A204.1 (cell line): ENCODE results near the gene CALY.

Source experiments
- FAIRE-seq: peaks from 2 replicates; lab custom pipeline; 2012; peaks lifted over from hg19 to GRCh38; lab: Jason Lieb, UNC

Gene CALY

DNA sequence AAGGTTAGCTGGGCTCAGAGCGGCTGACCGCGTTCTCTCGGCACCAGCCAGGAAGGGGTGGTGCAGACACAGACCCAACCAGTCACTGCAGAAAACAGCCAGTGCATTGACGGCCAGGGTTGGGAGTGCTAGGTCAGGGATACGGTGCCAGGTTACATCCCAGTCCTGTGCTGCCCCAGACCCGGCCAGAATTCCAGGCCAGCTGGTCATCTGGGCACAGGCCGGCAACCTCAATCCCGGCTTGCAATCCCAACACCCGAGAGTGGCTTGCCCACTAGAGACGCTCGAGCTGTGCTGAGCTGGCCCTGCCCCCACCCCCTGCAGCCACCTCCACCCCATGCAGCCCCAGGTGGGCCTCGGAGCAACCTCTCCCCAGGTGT, 14.2 kb upstream of the CALY start:
- FAIRE-seq = no peak

DNA sequence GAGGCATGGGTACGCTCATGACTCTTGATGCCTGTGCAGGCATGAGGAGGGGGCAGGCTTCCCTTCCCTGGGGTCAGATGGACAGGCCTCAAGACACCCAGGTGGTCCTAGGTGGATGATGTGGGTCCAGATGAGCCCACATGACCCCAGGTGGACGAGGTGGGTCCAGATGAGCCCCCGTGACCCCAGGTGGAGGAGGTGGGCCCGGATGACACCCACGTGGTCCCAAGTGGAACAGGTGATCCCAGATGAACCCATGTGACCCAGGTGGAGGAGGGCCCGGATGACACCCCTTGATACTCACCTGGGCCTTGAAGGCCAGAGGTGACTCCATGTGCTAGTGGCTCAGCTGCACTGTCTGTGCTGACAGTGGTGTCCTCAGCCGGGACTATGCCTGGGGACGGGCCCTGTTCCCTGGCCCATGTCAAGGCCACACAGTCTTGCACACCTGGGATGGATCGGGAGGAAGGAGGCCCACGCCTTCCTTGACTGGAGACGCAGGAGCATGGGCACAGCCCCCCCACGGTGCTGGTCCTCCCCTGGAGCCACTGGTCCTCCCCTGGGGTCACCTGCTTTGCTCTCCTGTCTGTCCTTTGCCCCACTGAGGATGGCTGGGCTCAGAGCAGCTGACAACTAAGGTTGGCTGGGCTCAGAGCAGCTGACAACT, 13.7 kb upstream of the CALY start:
- no peak for FAIRE-seq

DNA sequence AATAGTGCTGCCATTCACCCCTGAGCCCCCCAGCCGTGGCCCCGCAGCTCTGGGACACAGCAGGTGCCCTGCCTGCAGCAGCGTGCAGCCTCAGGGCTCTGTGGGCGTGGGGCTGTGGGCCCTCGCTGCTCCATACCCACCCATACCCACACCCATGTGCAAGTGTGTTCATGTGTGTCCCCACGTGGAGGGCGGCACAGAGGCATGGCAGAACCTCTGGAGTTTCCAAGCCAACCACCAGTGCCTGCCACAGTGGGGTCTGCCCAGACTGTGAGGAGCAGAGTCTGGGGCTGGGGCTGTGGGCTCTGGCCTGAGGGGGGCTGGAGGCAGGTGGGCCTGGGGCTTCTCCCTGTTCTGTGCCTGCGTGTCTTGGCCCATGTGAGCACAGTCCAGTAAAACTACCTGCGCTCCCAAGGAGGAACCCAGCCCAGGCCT, 12.9 kb upstream of the CALY start:
- FAIRE-seq = no peak

DNA sequence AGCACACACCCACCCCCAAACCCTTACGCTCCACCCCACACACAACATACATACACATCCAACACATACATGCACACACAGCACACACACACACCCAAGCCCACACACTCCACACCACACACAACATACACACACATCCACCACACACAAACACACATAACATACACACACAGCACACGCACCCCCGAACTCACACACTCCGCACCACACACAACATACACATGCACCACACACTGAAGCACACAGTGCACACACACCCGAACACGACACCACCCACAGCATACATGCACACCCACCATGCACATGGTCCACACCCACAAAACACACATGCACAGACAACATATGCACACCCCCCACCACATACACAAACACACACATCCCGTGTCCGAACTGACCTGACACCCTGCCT, 12.5 kb upstream of the CALY start:
- no peak for FAIRE-seq

DNA sequence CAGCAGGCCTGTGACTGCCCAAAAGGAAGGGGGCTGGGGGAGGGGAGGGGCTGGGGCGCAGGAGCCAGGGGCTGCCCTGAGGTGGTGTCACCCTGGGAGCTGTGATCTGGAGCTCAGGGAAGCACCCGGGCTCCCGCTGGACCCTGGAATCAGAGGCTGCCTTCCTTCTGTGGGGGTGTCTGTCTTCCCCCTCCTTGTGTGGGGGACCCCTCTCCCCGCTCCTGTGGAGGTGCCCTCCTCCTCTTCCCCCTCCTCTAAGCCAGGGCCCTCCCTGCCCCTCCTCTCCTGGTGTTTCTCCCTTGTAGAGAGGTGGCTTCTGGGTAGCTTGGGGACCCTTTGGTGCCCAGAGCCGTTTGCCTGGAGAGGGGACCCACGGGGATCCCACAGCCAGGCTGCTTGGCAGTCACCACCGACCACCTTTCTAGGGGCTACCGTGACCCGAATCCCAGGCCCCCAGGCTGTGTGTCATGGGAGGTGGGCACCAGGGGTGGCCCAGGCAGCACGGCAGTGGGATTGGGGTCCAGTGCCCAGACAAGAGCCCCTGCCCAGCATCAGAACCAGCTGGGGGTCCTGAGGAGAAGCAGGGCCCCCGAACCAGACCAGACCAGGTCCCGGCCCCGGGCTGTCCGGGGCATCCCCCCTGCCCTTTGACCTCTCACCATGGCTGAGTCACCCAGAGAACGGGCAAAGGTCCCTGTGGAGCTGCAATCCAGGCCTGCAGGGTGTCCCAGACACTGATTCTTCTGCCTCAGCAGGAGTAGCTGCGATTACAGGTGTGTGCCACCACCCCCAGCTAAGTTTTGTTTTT, 11.2 kb upstream of the CALY start:
- no peak for FAIRE-seq

DNA sequence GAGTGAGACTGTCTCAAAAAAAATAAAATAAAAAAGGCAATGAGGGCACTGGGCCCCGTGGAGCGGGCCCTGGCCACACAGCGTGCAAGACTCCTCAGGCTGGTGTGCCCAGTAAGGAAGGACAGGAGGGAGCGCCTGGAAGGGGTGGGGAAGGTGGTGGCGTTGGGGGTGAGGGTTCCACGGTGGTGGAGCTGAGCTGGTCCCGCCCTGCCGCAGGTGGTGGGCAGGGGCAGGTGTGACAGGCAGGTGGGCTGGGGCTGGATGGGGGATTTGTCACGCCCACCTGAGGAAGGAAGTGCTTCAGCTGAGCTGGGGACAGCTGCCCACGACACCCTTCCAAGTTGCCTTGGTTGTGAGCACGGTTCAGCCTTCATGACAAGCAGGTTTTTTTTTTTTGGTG, 9.7 kb upstream of the CALY start:
- FAIRE-seq = no peak

DNA sequence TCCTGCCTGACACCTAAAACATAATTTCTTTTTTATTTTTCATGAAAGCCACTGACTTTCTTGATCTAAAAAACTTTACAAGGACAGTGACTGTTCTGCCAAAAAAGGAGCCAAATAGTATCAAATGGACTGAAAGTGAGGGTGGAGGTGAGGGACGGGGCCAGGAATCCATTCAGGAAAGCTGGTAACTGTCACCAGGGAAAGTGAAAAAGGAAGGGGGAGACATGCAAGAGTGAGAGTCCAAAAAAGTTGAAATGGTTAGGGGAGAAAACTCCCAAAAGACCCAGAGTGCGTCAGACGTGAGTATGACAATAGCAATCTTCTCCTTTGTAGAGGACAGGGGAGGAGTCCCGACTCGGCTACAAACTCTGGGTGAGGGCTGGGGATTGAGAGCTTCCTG, 7.5 kb upstream of the CALY start:
- no peak for FAIRE-seq

DNA sequence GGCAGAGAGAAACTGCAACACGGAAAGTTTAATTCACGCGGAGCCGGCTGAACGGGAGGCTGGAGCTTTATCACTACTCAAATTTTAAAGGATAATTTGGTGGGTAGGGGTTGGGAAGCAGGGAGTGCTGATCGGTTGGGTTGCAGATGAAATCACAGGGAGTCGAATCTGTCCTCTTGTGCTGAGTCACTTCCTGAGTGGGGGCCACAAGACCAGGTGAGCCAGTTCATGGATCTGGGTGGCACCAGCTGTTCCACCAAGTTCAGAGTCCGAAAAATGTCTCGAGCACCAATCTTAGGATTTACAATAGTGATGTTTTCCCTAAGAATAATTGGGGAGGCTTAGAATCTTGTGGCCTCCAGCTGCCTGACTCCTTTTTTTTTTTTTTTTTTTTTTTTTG, 6.9 kb upstream of the CALY start:
- no peak for FAIRE-seq

DNA sequence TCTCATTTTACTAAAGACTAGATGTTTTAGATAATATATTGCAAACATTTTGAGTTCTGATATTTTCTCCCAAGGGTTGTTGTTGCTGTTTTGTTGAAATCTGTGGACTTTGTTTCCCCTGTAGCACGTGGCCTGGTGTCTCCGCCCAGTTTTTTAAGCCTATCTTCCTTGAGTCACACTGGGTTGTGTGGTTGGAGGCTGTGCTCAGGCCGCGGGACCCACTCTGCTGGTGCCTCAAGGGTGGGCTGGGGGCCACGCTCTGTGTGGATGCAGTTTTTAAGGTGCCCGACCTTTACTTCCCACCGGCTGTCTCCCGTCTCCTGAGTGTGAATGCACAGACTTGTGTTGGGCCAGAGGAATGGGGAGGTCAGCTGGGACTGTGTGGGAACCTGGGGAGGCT, 6.2 kb upstream of the CALY start:
- FAIRE-seq = no peak

DNA sequence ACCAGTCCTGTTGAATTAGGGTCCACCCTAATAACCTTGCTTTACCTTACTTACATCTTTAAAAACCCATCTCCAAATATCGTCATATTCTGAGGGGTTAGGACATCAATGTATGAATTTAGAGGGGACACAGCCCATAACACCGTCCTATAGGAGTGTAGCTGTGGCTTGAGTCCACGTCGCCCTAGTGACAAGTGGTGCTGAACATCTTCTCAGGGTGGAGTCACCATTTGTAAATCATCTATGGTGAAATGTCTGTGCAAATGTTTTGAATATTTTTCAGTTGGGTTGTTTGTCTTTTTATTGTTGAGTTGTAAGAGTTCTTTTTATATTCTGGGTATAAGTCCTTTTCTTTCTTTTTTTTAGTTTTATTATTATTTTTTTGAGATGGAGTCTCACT, 5.3 kb upstream of the CALY start:
- FAIRE-seq = no peak

DNA sequence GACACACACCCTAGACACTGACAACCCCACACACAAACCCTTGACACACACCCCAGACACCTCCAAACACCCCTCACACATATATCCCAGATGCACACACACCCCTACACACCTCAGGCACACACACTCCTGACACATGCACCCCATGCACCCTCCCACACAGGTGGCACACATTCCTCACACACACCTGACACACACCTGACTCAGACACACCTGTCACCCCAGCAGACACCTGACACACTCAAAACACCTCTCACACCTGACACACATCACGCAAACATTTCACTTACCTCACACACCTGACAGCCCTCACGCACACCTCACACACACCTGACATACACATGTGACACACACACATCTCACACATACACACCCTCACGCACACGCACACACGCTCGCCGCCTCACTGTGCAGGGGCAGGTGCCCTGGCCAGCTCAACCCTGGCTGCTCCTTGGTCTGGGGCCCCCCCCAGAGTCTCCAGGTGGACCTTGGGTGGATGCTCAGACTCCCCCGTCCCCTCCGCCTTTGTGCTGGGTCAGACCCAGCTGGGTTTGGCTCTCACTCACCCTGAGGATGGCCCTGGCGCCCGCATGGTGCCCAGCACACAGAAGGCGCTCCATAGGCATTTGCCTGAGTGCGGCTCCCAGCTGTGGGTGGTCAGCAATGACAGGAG, 3.1 kb upstream of the CALY start:
- no peak for FAIRE-seq

DNA sequence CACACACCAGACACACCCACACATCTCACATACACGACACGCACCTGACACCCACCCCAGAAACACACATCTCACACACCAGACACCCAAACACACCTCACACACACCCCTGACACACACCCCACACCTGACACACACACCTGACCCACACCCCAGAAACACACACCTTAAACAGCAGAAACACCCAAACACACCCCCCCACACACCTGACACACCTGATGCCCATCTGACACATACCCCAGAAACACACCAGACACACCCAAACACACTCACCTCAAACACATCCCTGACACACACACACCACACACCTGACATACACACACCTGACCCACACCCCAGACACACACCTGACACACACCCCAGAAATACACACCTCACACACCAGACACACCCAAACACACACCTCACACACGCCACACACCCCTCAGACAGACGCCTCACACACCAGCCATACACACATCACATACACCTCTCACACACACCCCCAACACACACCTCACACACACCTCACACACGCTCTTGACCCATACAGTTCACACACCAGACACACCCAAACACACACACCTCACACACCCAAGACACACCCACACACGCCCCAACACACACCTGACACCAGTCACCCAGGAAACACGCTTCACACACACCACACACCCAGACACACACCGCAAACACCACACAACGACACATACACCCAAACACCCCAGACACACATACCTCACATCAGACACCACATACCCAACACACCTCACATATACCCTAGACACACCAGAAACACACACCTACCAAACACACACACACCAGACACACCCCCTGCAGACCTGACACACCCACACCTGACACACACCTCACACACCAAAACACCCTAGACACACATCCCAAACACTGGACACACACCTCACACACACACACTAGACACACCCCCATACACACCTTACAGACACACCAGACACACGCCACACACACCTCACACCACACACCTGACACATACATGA, 1.7 kb upstream of the CALY start:
- no peak for FAIRE-seq

DNA sequence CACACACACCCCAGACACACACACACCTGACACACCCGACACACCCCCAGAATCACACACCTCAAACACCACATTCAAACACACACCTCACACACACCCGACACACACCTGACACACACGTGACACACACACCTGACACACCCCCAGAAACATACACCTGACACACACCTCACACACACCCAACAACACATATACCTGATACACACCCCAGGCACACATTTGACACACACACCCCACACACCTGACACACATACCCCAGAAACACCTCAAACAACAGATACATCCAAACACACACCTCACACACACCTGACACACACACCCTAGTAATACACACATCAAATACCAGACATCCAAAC, 652 bp upstream of the CALY start:
- no peak for FAIRE-seq

DNA sequence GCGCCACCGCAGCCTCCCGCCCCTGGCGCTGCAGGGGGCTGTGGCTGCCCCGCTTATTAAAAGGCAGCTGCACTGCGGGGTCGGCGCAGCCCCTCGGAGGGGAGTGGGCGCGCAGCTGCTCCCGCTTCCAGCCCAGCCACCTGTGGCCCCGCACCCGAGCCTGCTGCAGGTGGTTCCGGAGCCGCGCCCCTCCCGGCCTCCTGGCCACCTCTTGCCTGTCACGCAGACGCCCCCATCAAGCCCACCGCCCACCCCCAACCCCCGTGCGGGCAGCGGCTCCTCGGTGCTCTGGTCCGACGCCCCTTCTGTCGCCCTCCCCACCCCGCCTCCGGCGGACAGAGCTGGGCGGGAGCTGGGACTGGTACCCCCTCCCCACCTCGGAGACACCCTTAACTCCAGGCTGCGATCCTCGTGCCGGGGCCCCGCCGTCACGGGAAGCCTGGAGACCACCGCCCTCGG, 549 bp downstream of the CALY start:
- FAIRE-seq = no peak

DNA sequence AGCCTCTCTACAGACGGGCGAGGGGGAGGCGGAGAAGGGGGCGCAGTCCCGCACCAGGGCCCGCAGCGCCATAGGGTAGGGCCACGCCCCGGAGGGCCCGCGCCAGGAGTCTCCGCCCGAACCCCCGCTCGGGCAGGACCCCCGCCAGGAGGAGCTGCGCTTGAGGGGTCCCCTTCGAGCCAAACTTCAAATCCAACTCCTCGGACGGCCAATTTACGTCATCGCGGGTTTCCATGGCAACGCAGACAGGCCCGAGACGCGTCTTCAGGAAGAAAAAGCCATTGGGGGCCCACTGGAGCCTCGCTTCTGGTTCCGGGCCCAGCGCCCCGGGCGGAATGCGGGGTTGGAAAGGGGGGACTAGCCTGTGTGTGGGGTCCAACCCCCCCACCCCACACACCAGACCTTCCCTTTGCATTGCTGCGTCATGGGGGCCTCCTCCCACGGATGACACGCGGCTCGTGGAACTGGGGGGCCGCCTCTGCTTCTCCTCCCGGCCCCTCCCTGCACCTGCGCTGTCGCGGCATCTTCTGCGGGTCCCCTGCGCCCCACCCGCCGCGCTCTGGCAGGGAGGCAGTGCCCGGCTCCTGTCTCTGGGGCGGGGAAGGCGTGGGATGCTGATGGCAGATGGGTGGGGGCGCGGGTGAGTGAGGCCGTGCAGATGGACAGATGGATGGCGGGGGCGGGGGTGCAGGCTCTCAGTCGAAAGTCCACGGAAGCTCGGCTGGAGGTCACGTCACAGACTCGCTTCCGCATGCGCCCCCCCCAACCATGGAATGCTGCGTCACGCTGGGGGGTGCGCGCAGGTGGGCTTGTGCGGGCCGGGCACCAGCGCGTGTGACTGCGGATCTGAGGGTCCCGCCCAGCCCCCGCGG, 1.2 kb downstream of the CALY start:
- FAIRE-seq = no peak

DNA sequence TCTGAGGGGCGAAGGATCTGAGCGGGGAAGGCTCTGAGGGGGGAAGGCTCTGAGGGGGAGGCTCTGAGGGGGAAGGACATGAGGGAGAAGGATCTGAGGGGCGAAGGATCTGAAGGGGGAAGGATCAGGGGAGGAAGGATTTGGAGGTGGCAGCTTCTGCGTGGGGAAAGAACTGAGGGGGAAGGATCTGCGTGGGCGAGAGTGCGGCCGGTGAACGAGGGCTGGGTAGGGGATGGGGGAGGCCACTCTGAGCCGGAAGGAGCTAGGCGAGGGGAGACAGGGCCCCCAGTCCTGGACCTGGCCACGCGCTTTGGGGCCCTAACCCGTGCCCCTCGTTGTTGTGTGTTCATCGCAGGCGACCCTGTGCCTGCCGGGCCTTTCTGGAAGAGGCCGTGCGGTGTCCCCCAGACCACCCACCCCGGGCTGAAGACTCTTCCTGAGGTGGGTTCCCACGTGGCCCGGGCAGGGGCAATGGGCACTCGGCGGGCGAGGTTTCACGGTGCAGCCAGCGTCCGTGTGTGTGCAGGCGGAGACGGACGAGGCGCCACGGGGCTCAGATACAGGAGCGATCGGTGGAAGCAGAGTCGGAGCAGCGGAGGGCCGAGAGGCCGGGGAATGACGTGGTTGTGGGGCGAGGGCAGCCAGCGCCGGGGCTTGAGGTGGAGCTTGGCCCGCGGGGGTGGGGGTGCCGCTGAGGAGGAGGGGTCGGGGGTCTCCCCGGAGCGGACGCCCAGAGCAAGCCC, 2.0 kb downstream of the CALY start:
- FAIRE-seq = no peak

DNA sequence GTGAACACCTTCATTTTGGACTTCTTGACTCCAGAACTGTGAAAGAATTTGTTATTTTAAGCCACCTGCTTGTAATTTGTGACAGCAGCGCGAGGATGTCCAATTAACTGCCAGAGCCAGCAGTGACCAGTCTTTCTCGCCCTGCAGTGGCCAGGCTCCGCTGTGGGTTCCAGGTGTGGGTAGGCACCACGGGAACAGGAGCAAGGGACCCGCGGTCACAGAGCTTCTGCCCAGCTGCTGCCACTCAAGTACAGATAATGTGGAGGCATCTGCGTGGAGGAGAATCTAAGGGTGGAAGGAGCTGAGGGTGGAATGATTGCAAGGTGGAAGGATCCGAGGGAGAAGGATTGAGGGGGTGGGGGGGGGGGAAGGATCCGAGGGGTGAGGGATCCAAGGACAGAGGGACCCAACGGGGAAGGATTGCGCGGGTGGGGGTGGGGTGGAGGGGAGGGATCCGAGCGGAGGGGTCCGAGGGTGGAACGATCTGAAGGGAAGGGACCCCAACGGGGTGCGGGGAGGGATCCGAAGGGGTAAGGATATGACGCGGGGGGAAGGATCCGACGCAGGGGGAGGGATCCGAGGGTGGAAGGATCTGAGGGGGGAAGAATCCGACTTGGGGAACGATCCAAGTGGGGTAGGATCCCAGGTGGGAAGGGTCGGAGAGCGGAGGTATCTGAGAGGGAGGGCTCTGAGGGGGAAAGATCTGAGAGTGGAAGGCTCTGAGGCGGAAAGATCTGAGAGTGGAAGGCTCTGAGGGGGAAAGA, 3.6 kb downstream of the CALY start:
- no peak for FAIRE-seq

DNA sequence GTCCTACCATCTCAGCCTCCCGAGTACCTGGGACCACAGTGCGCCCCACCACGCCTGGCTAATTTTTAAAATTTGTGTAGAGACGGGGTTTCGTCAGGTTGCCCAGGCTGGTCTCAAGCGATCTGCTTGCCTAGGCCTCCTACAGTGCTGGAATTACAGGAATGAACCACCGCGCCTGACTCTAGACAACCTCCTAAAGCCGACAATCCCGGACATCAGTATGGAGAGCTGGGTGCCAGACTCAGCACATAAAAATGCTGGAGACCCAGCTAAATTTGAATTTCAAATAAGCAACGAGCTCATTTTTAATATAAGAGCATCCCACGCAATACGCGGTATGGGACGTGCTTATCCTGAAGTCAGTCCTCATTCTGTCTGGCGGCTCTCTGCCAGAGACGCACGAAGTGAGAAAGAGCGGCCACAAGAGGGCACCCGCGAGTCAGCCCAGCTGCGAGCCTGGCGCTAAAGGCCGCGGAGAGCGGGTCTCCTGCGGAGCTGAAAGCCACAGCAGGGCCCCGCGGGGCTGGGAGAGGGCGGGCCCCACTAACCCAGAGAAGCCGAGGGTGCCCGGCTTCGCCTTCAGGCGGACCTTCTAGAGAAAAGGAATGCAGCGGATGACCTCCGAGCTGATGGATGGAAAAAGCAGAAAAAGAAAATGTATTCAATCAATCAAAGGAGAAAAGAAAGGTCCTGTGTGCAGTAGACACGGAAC, 7.0 kb downstream of the CALY start:
- peak; percentile 69 for FAIRE-seq
